HepG2 (cell line): ENCODE data around the gene B3GALT5.

Experiments
- CEBPB ChIP-seq: IDR thresholded peaks from 2 replicates; pipeline ENCODE4 v1.6.1; 2011; ENCODE audit warnings: low read depth, low read length, improper control_type of control experiment, borderline replicate concordance
- CTCF ChIP-seq: sonication (generic); formaldehyde crosslinking; IDR thresholded peaks from 2 replicates; pipeline ENCODE4 v1.5.0; 2020; ENCODE audit warnings: mild to moderate bottlenecking, missing genetic modification reagents, moderate library complexity
- HDAC2 ChIP-seq: sonication (generic); formaldehyde crosslinking; IDR thresholded peaks from 2 replicates; pipeline ENCODE4 v1.4.0; 2020; ENCODE audit warnings: missing genetic modification reagents
- IRF2 ChIP-seq: IDR thresholded peaks from 2 replicates; pipeline ENCODE4 v1.6.1; 2018; ENCODE audit warnings: missing genetic modification reagents, missing compliant biosample characterization
- KDM1A ChIP-seq: IDR thresholded peaks from 2 replicates; pipeline ENCODE4 v1.6.1; 2016; ENCODE audit warnings: missing compliant biosample characterization
- POLR2AphosphoS5 ChIP-seq: IDR thresholded peaks from 2 replicates; pipeline ENCODE4 v1.6.1; 2012; ENCODE audit warnings: low read depth, low read length
- SIN3A ChIP-seq: IDR thresholded peaks from 2 replicates; pipeline ENCODE4 v1.6.1; 2011; ENCODE audit warnings: low read depth, mild to moderate bottlenecking, control low read depth, low read length, borderline replicate concordance
- U2AF2 ChIP-seq: fragments of 200-400 bp; formaldehyde crosslinking; IDR thresholded peaks from 2 replicates; pipeline ENCODE4 v1.6.1; 2017; ENCODE audit warnings: low read depth, mild to moderate bottlenecking, low read length
- ZC3H4 ChIP-seq: sonication (generic); formaldehyde crosslinking; IDR thresholded peaks from 2 replicates; pipeline ENCODE4 v1.4.0; 2020; ENCODE audit warnings: missing genetic modification reagents, borderline replicate concordance
- ZFP37 ChIP-seq: sonication (generic); formaldehyde crosslinking; IDR thresholded peaks from 2 replicates; pipeline ENCODE4 v1.4.0; 2020; ENCODE audit warnings: missing genetic modification reagents, borderline replicate concordance
- ZNF282 ChIP-seq: fragments of 450-650 bp; IDR thresholded peaks from 2 replicates; pipeline ENCODE4 v1.6.1; 2018; ENCODE audit not compliant: partially characterized antibody
- ZNF329 ChIP-seq: sonication (generic); formaldehyde crosslinking; IDR thresholded peaks from 2 replicates; pipeline ENCODE4 v1.9.0; 2021; ENCODE audit warnings: low read depth, mild to moderate bottlenecking, missing genetic modification reagents
- ZNF431 ChIP-seq: sonication (generic); formaldehyde crosslinking; IDR thresholded peaks from 2 replicates; pipeline ENCODE4 v1.9.0; 2022; ENCODE audit warnings: missing genetic modification reagents, low read depth, mild to moderate bottlenecking, borderline replicate concordance
- ZSCAN29 ChIP-seq: sonication (generic); formaldehyde crosslinking; conservative IDR thresholded peaks from 2 replicates; pipeline ENCODE4 v1.4.0; 2020; ENCODE audit warnings: mild to moderate bottlenecking, missing genetic modification reagents

GRCh38 chr21:39644062-39644560 lies 31.4 kb downstream of the B3GALT5 start:
- no peak for TF ChIP-seq CTCF (CRISPR knock-in tag)
- TF ChIP-seq IRF2 (CRISPR knock-in tag): no peak
- TF ChIP-seq ZNF329 (CRISPR knock-in tag): no peak
- TF ChIP-seq POLR2AphosphoS5: no peak
- no peak for TF ChIP-seq ZFP37 (CRISPR knock-in tag)
- no peak for TF ChIP-seq KDM1A
- TF ChIP-seq ZC3H4 (CRISPR knock-in tag): no peak
- no peak for TF ChIP-seq SIN3A
- TF ChIP-seq CEBPB: no peak
- no peak for TF ChIP-seq HDAC2
- TF ChIP-seq ZSCAN29 (CRISPR knock-in tag): no peak
- TF ChIP-seq U2AF2: no peak
- no peak for TF ChIP-seq ZNF282
- no peak for TF ChIP-seq ZNF431
